Neural cell (in vitro differentiated cells): ENCODE results near the gene ANKRD26. TPM values are rescaled to one million over a fixed set of nuclear protein-coding genes. Genes with fewer than 3 reads are reported as not detected.

Source experiments
- H2AFZ ChIP-seq: fragments of 200-600, 300-800 bp; sonication (generic), shearing (Covaris generic); 2 replicates; pipeline ENCODE4 v1.6.0; 2014; ENCODE audit warnings: low read depth, mild to moderate bottlenecking, antibody characterized with exemption, low read length, moderate library complexity
- H3F3A ChIP-seq: fragments of 200-600 bp; shearing (Covaris generic); 2 replicates; pipeline ENCODE4 v1.6.1; 2016; ENCODE audit warnings: mild to moderate bottlenecking, moderate library complexity, mixed read lengths, antibody characterized with exemption, low read length; ENCODE audit not compliant: insufficient read depth, poor library complexity, severe bottlenecking
- H3K27ac ChIP-seq: fragments of 200-600, 300-800 bp; sonication (generic), shearing (Covaris generic); 2 replicates; pipeline ENCODE4 v1.5.1; 2014; ENCODE audit warnings: mild to moderate bottlenecking, low read length, moderate library complexity
- H3K27me3 ChIP-seq: fragments of 300-800, 200-600 bp; sonication (generic), shearing (Covaris generic); 2 replicates; pipeline ENCODE4 v1.6.0; 2014; ENCODE audit warnings: mild to moderate bottlenecking, low read depth, low read length, moderate library complexity; ENCODE audit not compliant: insufficient read depth
- H3K36me3 ChIP-seq: fragments of 300-800, 200-600 bp; sonication (generic), shearing (Covaris generic); 2 replicates; pipeline ENCODE4 v1.5.1; 2014; ENCODE audit warnings: mild to moderate bottlenecking, antibody characterized with exemption, low read length, moderate library complexity; ENCODE audit not compliant: insufficient read depth
- H3K4me2 ChIP-seq: fragments of 300-800, 200-600 bp; sonication (generic), shearing (Covaris generic); 2 replicates; pipeline ENCODE4 v1.6.0; 2014; ENCODE audit warnings: mild to moderate bottlenecking, low read length
- H3K4me3 ChIP-seq: fragments of 300-800, 200-600 bp; sonication (generic), shearing (Covaris generic); 2 replicates; pipeline ENCODE4 v1.5.1; 2014; ENCODE audit warnings: mild to moderate bottlenecking, low read length, moderate library complexity
- H3K79me2 ChIP-seq: fragments of 200-600 bp; shearing (Covaris generic); replicated peaks from 2 replicates; pipeline ENCODE4 v1.6.0; 2014; ENCODE audit warnings: mild to moderate bottlenecking, low read length, moderate library complexity; ENCODE audit not compliant: insufficient read depth
- H3K9ac ChIP-seq: fragments of 300-800, 200-600 bp; sonication (generic), shearing (Covaris generic); 2 replicates; pipeline ENCODE4 v1.6.1; 2016; ENCODE audit warnings: mild to moderate bottlenecking, low read length, mixed read lengths
- H3K9me2 ChIP-seq: fragments of 200-600 bp; shearing (Covaris generic); 2 replicates; pipeline ENCODE4 v1.6.1; 2016; ENCODE audit warnings: mild to moderate bottlenecking, low read length, mixed read lengths; ENCODE audit not compliant: insufficient read depth
- H3K9me3 ChIP-seq: fragments of 200-600, 300-800 bp; sonication (generic), shearing (Covaris generic); 2 replicates; pipeline ENCODE4 v1.6.1; 2016; ENCODE audit warnings: mild to moderate bottlenecking, mixed run types, low read length, moderate library complexity, mixed read lengths
- H4K20me1 ChIP-seq: fragments of 200-600 bp; shearing (Covaris generic); 2 replicates; pipeline ENCODE4 v1.6.1; 2016; ENCODE audit warnings: mild to moderate bottlenecking, mixed run types; ENCODE audit not compliant: insufficient read depth
- CTCF ChIP-seq: fragments of 450-650 bp; IDR thresholded peaks from 2 replicates; pipeline ENCODE4 v1.5.1; 2014; ENCODE audit warnings: antibody characterized with exemption, mild to moderate bottlenecking, moderate library complexity; ENCODE audit not compliant: poor library complexity, severe bottlenecking
- EP300 ChIP-seq: fragments of 450-650 bp; conservative IDR thresholded peaks from 2 replicates; pipeline ENCODE4 v1.6.1; 2014; ENCODE audit warnings: antibody characterized with exemption, mild to moderate bottlenecking, moderate library complexity; ENCODE audit not compliant: poor library complexity, severe bottlenecking
- EZH2 ChIP-seq: fragments of 200-600, 300-800 bp; shearing (Covaris generic), sonication (generic); IDR thresholded peaks from 2 replicates; pipeline ENCODE4 v1.6.1; 2014; ENCODE audit warnings: antibody characterized with exemption, low read length, borderline replicate concordance, mild to moderate bottlenecking; ENCODE audit not compliant: insufficient read depth, poor library complexity, severe bottlenecking
- MXI1 ChIP-seq: fragments of 450-650 bp; conservative IDR thresholded peaks from 2 replicates; pipeline ENCODE4 v1.6.1; 2014; ENCODE audit warnings: antibody characterized with exemption, mild to moderate bottlenecking; ENCODE audit not compliant: poor library complexity, severe bottlenecking
- POLR2AphosphoS5 ChIP-seq: IDR thresholded peaks from 2 replicates; pipeline ENCODE4 v1.6.1; 2012
- RAD21 ChIP-seq: fragments of 450-650 bp; conservative IDR thresholded peaks from 2 replicates; pipeline ENCODE4 v1.6.1; 2014; ENCODE audit warnings: antibody characterized with exemption, mild to moderate bottlenecking, moderate library complexity
- REST ChIP-seq: IDR thresholded peaks from 2 replicates; pipeline ENCODE4 v1.6.1; 2012; ENCODE audit warnings: borderline replicate concordance
- SMC3 ChIP-seq: fragments of 450-650 bp; conservative IDR thresholded peaks from 2 replicates; pipeline ENCODE4 v1.6.1; 2014; ENCODE audit warnings: antibody characterized with exemption, mild to moderate bottlenecking, moderate library complexity; ENCODE audit not compliant: poor library complexity
- TAF1 ChIP-seq: IDR thresholded peaks from 2 replicates; pipeline ENCODE4 v1.6.1; 2012; ENCODE audit warnings: low read depth
- polyA plus RNA-seq: library from polyadenylated mRNA; depleted of rRNA; stranded (reverse); fragments of >200 nt; gene quantifications from 2 replicates; pipeline ENCODE4 v1.2.3, GENCODE V29; 2014

The ANKRD26 gene
- polyA plus RNA-seq, 1 donor from 2014 or later: 14.7 TPM

GRCh38 chr10:27068217-27068891 lies 31.9 kb downstream of the ANKRD26 start:
- no peaks in the 10 kb centered on the region for H3K36me3 ChIP-seq
- H2AFZ ChIP-seq: no peak overlapping the region
- no peak overlapping the region for H3K9ac ChIP-seq
- no peak overlapping the region for H3K4me2 ChIP-seq
- no peaks in the 10 kb centered on the region for H3K9me3 ChIP-seq
- no peaks in the 10 kb centered on the region for H3F3A ChIP-seq
- H3K79me2 ChIP-seq: no peaks in the 10 kb centered on the region
- no peaks in the 10 kb centered on the region for H3K9me2 ChIP-seq
- no peak overlapping the region for H3K4me3 ChIP-seq
- no peaks in the 10 kb centered on the region for H3K27me3 ChIP-seq
- TF ChIP-seq CTCF (no peak), RAD21 (no peak), REST (no peak), EP300 (no peak)
- H4K20me1 ChIP-seq: no peaks in the 10 kb centered on the region
- H3K27ac ChIP-seq: no peak overlapping the region

- H3K36me3 ChIP-seq: no peaks in the 10 kb centered on the region
- H3K27me3 ChIP-seq: no peaks in the 10 kb centered on the region
- TF ChIP-seq POLR2AphosphoS5: no peak
- TF ChIP-seq RAD21: no peak
- no peak for TF ChIP-seq TAF1
- TF ChIP-seq EP300: no peak
- H3K27ac ChIP-seq: no peak overlapping the region
- no peaks in the 10 kb centered on the region for H3K9me2 ChIP-seq
- H3K4me3 ChIP-seq: no peak overlapping the region
- no peaks in the 10 kb centered on the region for H3F3A ChIP-seq
- no peaks in the 10 kb centered on the region for H3K79me2 ChIP-seq
- H4K20me1 ChIP-seq: no peaks in the 10 kb centered on the region
- H3K4me2 ChIP-seq: no peak overlapping the region
- no peak overlapping the region for H2AFZ ChIP-seq
- no peak overlapping the region for H3K9ac ChIP-seq
- H3K9me3 ChIP-seq: no peaks in the 10 kb centered on the region
Observed at GRCh38 chr10:27065084-27065483, 35.2 kb downstream of the ANKRD26 start.

GRCh38 chr10:27052656-27053055 lies 47.6 kb downstream of the ANKRD26 start:
- Histone ChIP-seq H3K4me3 (no peak overlapping the region), H2AFZ (no peak overlapping the region), H3K9me3 (no peaks in the 10 kb centered on the region), H3K27ac (no peak overlapping the region), H3K79me2 (no peaks in the 10 kb centered on the region), H3F3A (no peaks in the 10 kb centered on the region), H4K20me1 (no peaks in the 10 kb centered on the region), H3K9ac (no peak overlapping the region), H3K27me3 (no peaks in the 10 kb centered on the region), H3K9me2 (no peaks in the 10 kb centered on the region), H3K4me2 (no peak overlapping the region), H3K36me3 (no peaks in the 10 kb centered on the region)
- TF ChIP-seq TAF1: no peak
- TF ChIP-seq RAD21: no peak
- TF ChIP-seq CTCF: no peak
- TF ChIP-seq REST: no peak
- no peak for TF ChIP-seq MXI1
- no peak for TF ChIP-seq EZH2
- no peak for TF ChIP-seq EP300
- TF ChIP-seq POLR2AphosphoS5: no peak
- TF ChIP-seq SMC3: no peak
